NCI-H82 (cell line): ENCODE measurements around the gene TSG101.

Source experiments
- DNase-seq: peaks from one replicate; lab custom pipeline; 2025; lab: John Stamatoyannopoulos, UW

Gene TSG101

GRCh38 chr11:18492888-18493287, 33.9 kb downstream of the TSG101 start:
- no peak for DNase-seq

GRCh38 chr11:18491924-18492323, 34.8 kb downstream of the TSG101 start:
- DNase-seq = no peak

GRCh38 chr11:18490736-18491485, 35.8 kb downstream of the TSG101 start:
- no peak for DNase-seq

- DNase-seq = no peak
These were observed 36.4 kb downstream of the TSG101 start for GRCh38 chr11:18490319-18490718.

- DNase-seq = no peak
These were observed 40.7 kb downstream of the TSG101 start for GRCh38 chr11:18485913-18486528.

GRCh38 chr11:18479063-18479462, 47.7 kb downstream of the TSG101 start:
- DNase-seq = no peak

GRCh38 chr11:18472587-18472986, 54.2 kb downstream of the TSG101 start:
- DNase-seq = no peak

- DNase-seq = no peak
These were observed 54.7 kb downstream of the TSG101 start for GRCh38 chr11:18471995-18472394.

GRCh38 chr11:18468961-18469360, 57.8 kb downstream of the TSG101 start:
- DNase-seq = no peak

- DNase-seq = no peak
These were observed 58.7 kb downstream of the TSG101 start for GRCh38 chr11:18468059-18468458.

GRCh38 chr11:18466402-18466801, 60.3 kb downstream of the TSG101 start:
- no peak for DNase-seq

- peak; percentile 47 for DNase-seq
These were observed 63.3 kb downstream of the TSG101 start for GRCh38 chr11:18463439-18463838.

GRCh38 chr11:18461909-18462308, 64.8 kb downstream of the TSG101 start:
- no peak for DNase-seq

- no peak for DNase-seq
These were observed 67.1 kb downstream of the TSG101 start for GRCh38 chr11:18459634-18460033.

- DNase-seq = no peak
These were observed 69.3 kb downstream of the TSG101 start for GRCh38 chr11:18457450-18457849.

- no peak for DNase-seq
These were observed 70.9 kb downstream of the TSG101 start, which contains the start of gene LDHAL6A for GRCh38 chr11:18455686-18456372. TSS of gene LDHAL6A (plus strand) at chr11:18455856. CDS start at chr11:18456681, 825 bp downstream.

- no peak for DNase-seq
These were observed 73.8 kb downstream of the TSG101 start for GRCh38 chr11:18452927-18453326.

GRCh38 chr11:18449251-18449650, 77.5 kb downstream of the TSG101 start:
- no peak for DNase-seq

GRCh38 chr11:18438691-18439090, 88.1 kb downstream of the TSG101 start:
- DNase-seq = no peak
